ENCODE measurements around the gene EN1.

The EN1 gene

GRCh38 chr2:118842661-118843482, 4.6 kb downstream of the EN1 start:
- no peak for DNase-seq

DNA sequence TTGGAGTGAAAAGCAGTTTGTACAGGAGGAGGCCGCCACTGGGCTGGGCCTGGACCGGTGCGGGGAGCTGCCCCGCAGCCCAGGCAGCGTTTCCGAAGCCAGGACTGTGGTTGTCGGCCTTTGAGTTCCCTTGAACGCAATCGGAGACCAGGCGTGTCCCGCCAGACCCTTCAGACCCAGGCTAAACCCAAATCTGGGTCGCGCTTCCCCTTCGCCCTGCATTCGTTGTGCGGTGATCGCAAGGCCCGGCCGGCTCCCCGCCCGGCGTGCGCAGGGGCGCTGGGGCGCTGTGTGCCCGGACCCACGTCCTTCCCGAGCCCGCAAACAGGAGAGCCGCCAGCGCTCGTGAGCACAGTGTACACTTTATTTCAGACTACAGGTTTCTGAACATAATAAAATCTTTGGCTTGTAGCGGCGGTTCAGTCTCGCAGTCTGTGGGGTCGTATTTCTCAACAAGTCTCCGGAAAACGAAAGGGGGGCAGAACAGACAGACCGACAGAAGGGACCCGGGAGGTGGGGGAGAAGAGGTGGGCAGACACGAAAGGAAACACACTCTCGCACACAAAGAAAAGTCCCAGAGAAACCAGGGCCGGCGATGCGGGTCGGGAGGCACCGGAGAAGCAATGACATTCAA, 5.5 kb downstream of the EN1 start:
- DNase-seq = no peak

GRCh38 chr2:118841450-118841827, 6.0 kb downstream of the EN1 start:
- no peak for DNase-seq

GRCh38 chr2:118838741-118839455, 8.6 kb downstream of the EN1 start:
- no peak for DNase-seq

GRCh38 chr2:118837621-118838020, 9.8 kb downstream of the EN1 start:
- DNase-seq = no peak

DNA sequence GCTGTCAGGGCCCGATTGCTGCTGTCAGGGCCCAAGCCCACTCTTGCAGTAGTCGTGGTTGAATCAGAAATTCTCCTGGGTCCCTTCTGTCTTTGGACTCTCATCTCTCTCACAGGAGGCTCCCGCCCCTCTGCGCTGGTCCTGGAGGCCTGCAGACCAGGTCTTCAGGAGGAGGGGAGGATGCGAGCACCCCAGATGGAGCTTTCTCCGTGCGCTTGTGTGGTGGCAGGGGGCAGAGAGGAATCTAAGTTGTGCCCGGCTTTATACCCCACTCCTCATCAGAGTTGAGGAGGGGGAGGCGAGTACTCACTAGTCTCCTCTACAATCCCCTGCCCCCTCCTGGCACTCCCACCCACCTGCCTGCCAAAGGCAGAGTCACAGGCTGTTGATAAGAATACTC, 10.4 kb downstream of the EN1 start:
- DNase-seq = no peak

DNA sequence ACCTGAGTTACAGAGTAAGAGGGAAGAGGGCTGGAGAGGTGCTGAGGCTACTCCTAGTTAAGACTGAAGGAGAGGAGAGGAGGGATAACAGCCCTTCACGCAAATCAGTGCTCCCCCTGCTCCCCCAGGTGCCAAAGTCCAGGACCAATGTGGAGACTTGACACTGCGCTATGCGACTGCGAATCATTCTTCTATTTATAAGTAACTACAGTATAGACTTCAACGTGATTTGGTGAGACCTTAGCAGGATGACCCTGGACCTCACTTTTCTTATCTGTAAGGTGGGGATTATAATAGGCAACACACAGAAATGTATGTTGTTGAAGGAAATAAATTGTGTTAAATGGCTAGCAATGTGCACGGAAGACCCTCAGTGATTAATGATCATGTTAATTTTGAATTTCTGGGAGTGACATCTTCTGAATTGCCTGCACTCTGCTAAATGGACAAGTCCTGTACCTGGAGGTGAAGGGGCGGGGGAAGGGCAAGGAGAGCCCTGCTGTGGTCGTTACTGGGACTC, 11.0 kb downstream of the EN1 start:
- no peak for DNase-seq

DNA sequence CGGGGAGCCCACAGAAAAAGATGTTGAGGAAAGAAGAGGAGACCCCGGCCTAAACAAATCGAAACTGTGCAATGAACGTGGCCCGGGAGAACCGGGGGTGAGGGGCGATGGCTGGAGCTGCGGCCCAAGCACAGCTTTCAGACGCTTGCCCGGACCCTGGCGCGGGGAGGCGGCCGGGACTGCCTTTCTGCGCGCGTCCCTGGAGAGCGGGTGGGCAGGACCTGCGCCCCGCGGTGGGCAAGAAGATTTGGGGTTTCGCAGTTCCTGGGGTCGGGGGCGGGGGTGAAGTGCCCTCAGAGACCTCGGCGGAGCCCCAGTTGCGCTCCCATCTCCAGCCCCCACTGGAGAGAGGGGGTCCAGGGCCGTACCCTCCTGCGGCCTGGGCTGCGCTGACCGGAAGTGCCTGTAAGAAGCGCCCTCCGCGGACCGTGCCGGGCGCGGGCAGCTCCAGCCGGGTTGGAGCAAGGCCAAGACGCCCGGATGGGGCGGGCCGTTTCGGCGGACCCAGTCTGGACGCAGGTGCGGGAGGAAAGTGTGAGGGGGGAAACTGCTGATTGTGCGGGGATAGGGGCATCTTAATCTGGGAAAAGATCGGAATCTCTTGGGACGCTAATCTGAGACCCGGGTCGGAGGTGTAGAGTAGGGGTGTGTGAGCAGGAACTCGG, 11.6 kb downstream of the EN1 start:
- DNase-seq = no peak

DNA sequence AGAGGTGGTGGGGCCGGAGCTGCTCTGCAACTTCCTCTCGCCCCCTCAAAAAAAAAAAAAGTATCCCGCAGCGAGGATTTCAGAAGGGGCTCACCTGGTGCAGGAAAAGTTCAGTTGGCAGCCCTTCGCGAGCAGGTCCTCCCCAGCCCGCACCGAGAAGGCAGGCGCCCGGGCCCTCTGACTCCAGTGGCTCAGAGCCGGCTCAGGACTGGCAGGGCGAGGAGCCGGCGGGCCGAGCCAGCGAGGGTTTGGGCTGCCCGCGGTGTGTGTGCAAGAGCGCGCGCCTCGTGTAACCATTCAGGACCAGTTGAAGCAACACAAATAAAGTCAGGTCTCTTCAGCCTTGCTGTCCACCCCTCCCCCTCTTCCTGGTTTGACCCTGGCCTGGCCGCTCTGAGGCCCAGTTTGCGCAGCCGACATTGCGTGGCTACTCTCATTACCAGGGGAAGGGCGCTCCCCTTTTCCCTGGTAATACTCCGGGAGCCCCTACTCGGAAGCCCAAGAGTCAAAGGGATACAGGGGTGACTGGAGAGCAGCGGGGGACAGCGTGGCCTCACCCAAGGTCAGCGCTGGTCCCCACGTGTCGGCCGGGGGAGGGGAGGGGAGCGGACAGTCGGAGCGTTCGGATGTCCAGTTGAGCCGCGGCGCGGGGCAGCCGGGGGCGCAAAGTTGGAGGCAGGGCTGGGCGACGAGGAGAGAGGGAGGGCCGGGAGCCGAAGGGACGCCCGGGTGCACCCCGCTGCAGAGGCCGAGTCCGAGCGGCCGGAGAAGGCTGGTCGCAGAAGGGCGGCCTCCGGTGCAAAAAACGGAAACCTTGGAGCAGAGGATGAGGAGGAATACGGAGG, 12.3 kb downstream of the EN1 start:
- no peak for DNase-seq

GRCh38 chr2:118834440-118834810, 13.0 kb downstream of the EN1 start:
- DNase-seq = no peak

- DNase-seq = no peak
Measured at GRCh38 chr2:118833716-118834439, 13.6 kb downstream of the EN1 start.

- no peak for DNase-seq
Measured at GRCh38 chr2:118832791-118833715, 14.4 kb downstream of the EN1 start.

GRCh38 chr2:118832071-118832790, 15.2 kb downstream of the EN1 start:
- DNase-seq = no peak

DNA sequence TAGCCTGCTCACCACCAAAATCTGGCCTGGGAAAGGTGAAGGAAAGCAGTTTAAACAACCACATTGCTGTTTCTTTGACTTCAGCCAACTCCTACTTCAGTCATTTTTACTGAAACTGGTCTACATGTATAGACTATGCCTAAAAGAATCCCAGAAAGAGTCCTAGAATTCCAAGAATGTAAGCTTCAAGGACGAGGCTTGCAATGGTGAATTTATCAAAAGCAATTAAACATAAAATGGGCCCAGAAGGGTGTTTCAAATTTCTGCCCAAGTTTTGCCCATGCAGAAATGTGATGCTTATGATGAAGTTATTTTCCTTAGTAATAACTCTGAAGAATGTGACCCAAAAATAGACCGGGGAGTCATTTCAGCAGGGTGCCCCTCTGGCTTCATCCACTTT, 16.6 kb downstream of the EN1 start:
- DNase-seq = no peak

DNA sequence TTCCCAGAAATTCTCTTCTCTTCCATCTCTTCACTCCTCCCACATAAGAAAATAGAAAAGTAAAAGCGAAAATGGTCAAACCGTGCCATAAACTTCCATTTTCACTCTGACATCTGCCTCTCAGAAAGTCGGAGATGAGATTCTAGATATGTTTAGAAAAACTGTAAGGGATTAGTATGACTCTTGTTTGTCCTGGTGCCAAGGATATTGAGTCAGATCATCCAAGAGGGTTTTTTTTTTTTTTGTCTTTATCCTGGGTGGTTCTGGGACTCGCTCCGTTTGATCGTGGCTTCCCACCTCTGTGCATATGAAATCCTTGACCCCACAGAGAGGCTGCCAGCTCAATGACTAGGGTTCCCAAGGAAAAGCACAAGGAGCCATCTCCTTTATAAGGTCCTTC, 17.3 kb downstream of the EN1 start:
- no peak for DNase-seq

DNA sequence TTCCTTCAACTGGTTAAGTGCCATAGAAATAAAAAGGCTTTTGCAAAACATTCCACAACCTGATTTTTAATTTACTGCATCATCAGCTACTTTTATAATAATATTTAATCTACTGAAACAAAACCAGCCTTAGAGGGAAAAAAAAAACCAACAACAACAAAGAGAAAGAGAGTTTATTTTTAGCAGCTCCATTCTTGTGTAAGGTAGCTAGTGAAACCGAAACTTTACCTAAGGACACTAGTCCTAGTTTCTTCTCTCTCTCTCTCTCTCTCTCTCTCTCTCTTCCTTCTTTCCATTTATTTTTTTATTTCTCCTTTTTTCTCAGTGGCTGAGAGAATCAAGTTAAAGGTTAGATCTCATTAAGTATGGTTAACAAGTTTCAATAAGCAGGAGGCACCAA, 21.4 kb downstream of the EN1 start:
- no peak for DNase-seq

DNA sequence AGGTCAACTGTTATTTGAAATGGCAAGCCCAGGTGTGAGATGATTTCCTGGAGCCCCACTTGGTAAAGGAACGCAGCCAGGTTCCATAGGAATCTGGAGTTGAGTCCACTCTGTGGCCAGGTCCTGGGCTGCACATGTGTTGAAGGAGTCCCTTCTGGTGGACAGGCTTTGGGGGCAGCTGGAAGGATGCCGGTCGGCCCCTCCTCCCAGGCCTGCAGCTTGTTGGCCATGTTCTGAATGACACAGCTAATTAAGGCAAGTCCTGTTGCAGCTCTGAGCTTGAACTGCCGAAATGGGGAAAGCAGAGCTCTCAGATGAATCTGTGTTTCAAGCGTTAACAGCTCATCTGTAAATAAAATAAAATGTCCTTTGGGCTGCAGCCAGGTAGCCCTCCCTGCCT, 23.8 kb downstream of the EN1 start:
- DNase-seq = no peak

- DNase-seq = no peak
Measured at GRCh38 chr2:118822572-118822971, 24.9 kb downstream of the EN1 start.

GRCh38 chr2:118822015-118822414, 25.4 kb downstream of the EN1 start:
- no peak for DNase-seq

DNA sequence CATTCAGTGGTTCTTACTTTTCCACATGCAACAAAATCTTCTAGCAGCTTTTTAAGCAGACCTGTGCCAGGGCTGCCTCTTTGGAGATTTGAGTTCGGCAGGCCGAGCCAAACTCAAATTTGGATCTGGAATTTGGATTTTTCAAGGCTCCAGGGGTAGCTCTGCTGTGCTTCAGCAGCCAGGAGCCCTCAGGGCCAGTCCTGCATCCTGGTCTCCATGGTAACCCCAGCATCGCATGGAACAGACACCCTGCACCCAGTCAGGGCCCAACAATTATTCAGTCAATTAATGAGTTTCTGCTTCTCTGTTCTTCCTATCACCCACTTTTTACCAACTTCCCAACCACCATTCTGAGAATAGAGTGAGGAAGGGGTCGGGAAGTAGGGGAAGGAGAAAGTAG, 30.0 kb downstream of the EN1 start:
- no peak for DNase-seq
